ENCODE data around the gene PARP4. TPM values are rescaled to one million over a fixed set of nuclear protein-coding genes. Genes with fewer than 3 reads are reported as not detected.

PARP4 gene
- total and polyA plus RNA-seq, 8 donors, result 46.8 to 76.8 (median 54.2) TPM

- no peaks in the 10 kb centered on the region for H3K4me1 ChIP-seq
- H3K27me3 ChIP-seq, result peaks cover 0 to 19% of the 10 kb centered on the region in 2 donors
- ATAC-seq (no peak), DNase-seq (no peak)
- no peaks in the 10 kb centered on the region for H3K36me3 ChIP-seq
- no peak overlapping the region for H3K4me3 ChIP-seq
- TF ChIP-seq, protein P1, sequence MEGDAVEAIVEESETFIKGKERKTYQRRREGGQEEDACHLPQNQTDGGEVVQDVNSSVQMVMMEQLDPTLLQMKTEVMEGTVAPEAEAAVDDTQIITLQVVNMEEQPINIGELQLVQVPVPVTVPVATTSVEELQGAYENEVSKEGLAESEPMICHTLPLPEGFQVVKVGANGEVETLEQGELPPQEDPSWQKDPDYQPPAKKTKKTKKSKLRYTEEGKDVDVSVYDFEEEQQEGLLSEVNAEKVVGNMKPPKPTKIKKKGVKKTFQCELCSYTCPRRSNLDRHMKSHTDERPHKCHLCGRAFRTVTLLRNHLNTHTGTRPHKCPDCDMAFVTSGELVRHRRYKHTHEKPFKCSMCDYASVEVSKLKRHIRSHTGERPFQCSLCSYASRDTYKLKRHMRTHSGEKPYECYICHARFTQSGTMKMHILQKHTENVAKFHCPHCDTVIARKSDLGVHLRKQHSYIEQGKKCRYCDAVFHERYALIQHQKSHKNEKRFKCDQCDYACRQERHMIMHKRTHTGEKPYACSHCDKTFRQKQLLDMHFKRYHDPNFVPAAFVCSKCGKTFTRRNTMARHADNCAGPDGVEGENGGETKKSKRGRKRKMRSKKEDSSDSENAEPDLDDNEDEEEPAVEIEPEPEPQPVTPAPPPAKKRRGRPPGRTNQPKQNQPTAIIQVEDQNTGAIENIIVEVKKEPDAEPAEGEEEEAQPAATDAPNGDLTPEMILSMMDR (IDR thresholded peaks at IDR 0.05), result no peak
- no peak overlapping the region for H3K27ac ChIP-seq
- intact Hi-C loops (cut with DNase I), result no loop called here
- no peaks in the 10 kb centered on the region for H3K9me3 ChIP-seq
Observed at GRCh38 chr13:24527266-24527775, 14.7 kb upstream of the PARP4 start.

DNA sequence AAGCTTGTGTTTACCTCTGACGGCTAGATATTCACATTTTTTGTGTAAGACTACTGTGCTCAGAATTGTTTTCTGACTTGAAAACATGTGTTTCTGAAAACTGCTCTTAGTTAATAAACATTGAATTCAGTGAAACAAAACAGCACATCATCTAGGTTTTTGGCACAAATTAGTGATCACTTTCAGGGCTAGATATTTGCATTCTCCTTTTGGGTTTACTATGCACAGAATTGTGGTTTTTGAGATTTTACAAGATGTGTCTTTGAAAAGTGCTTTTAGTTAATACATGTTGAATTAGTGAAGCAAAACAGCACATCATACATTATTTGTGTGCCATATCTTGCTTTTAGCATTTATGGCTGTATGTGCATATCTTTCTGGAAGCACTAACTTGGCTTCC, 8.2 kb upstream of the PARP4 start:
- H3K27ac ChIP-seq, result no peak overlapping the region
- H3K4me1 ChIP-seq, result no peaks in the 10 kb centered on the region
- intact Hi-C loops (cut with DNase I), result no loop called here

GRCh38 chr13:24516919-24517318, 4.3 kb upstream of the PARP4 start:
- H3K4me3 ChIP-seq, result no peak overlapping the region
- no peak for ATAC-seq
- peaks cover 0 to 7% of the 10 kb centered on the region in 2 donors for H3K4me1 ChIP-seq
- DNase-seq, result no peak
- intact Hi-C loops (cut with DNase I), result no loop called here
- H3K27me3 ChIP-seq, result no peaks in the 10 kb centered on the region
- H3K27ac ChIP-seq, result no peak overlapping the region
- TF ChIP-seq, protein P1 (IDR thresholded peaks at IDR 0.05), result no peak
- H3K36me3 ChIP-seq, result no peaks in the 10 kb centered on the region
- H3K9me3 ChIP-seq, result no peaks in the 10 kb centered on the region

More for the DNA sequence above, 8.2 kb upstream of the PARP4 start:
- TF ChIP-seq, protein P1 (IDR thresholded peaks at IDR 0.05), result no peak
- Histone ChIP-seq H3K9me3 (no peaks in the 10 kb centered on the region), H3K36me3 (no peaks in the 10 kb centered on the region), H3K27me3 (no peaks in the 10 kb centered on the region), H3K4me3 (no peak overlapping the region)
- ATAC-seq, result no peak
- DNase-seq, result no peak

- Histone ChIP-seq H3K36me3 (peaks cover 0 to 4% of the 10 kb centered on the region in 2 donors), H3K9me3 (no peaks in the 10 kb centered on the region), H3K4me1 (peaks cover 6 to 36% of the 10 kb centered on the region in 2 donors), H3K27ac (peak overlapping the region; percentile 93 to 99), H3K4me3 (peak overlapping the region; percentile 71 to 79), H3K27me3 (no peaks in the 10 kb centered on the region)
- intact Hi-C loops (cut with DNase I), result no loop called here
- no peak for ATAC-seq
- TF ChIP-seq, protein P1 (IDR thresholded peaks at IDR 0.05), result no peak
- no peak for DNase-seq
Observed at GRCh38 chr13:24512908-24513213, 283 bp upstream of the PARP4 start.

GRCh38 chr13:24511816-24512196, 772 bp downstream of the PARP4 start:
- no peaks in the 10 kb centered on the region for H3K27me3 ChIP-seq
- intact Hi-C loops (cut with DNase I), result no loop called here
- peak overlapping the region; percentile 93 to 99 for H3K27ac ChIP-seq
- ATAC-seq, result no peak
- no peak for DNase-seq
- peaks cover 6 to 38% of the 10 kb centered on the region in 2 donors for H3K4me1 ChIP-seq
- peaks cover 0 to 10% of the 10 kb centered on the region in 2 donors for H3K36me3 ChIP-seq
- no peaks in the 10 kb centered on the region for H3K9me3 ChIP-seq
- TF ChIP-seq, protein P1 (IDR thresholded peaks at IDR 0.05), result no peak
- peak overlapping the region; percentile 71 to 79 for H3K4me3 ChIP-seq

Measured in left lung (tissue), 10 donors.